Activated naive CD8-positive, alpha-beta T cell (primary cell): ENCODE results near the gene IFNL3.

ENCODE experiments used
- H3K27ac Mint-ChIP-seq: one replicate; pipeline ENCODE4 v1.8.0; 2021; ENCODE audit warnings: mixed read lengths
- H3K27me3 Mint-ChIP-seq: one replicate; pipeline ENCODE4 v1.8.0; 2021; ENCODE audit warnings: mixed read lengths
- H3K36me3 Mint-ChIP-seq: one replicate; pipeline ENCODE4 v1.8.0; 2021; ENCODE audit warnings: mixed read lengths
- H3K4me1 Mint-ChIP-seq: one replicate; pipeline ENCODE4 v1.8.0; 2021; ENCODE audit warnings: low read depth, mixed read lengths
- H3K4me3 Mint-ChIP-seq: one replicate; pipeline ENCODE4 v1.8.0; 2021; ENCODE audit warnings: mild to moderate bottlenecking, mixed read lengths
- H3K9me3 Mint-ChIP-seq: one replicate; pipeline ENCODE4 v1.8.0; 2021; ENCODE audit warnings: low read depth, mixed read lengths

Gene IFNL3

DNA sequence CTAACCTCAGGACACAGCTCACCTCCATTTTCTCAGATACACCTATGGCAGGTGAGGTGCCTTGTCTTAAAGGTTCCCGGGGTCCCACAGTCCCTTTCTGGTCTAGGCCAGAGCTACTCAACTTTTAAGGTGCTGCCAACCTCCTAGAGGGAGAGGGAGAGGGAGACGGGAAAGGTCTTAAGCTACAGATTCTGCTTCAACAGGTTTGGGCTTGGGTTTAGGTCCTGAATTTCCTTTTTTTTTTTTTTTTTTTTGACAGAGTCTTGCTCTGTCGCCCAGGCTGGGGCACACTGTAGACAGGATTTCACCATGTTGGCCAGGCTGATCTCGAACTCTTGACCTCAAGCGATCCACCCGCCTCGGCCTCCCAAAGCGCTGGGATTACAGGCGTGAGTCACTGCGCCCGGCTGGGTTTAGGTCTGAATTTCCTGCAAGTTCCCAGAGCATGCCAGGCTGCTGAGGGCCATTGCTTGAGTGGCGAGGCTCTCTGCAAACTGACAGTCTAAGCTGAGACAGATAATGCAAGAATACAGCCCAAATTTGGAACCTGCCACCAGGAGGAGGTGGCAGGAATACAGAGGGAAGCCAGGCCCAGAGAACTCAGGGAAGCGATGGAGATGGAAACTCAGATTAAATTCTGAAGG, 33.0 kb downstream of the IFNL3 start:
- Mint-ChIP-seq H3K27me3 (peaks cover under 1% of the 10 kb centered on the region), H3K27ac (no peak overlapping the region), H3K36me3 (no peaks in the 10 kb centered on the region)

DNA sequence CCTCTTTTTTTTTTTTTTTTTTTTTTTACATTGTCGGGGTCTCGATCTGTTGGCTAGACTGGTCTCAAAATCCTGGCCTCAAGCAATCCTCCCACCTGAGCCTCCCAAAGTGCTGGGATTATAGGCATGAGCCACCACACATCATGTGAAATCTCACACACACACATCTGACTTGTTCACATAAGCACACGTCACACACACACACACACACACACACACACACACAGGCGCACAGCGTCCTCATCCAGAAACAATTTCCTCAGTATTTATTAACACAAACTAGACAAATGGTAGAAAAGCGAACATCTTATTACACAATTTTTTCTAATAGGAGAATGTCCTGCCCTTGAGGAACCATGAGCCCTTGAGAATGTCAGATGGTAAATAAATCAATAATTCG, 35.6 kb downstream of the IFNL3 start:
- no peak overlapping the region for H3K4me3 Mint-ChIP-seq
- peaks cover 5% of the 10 kb centered on the region for H3K27me3 Mint-ChIP-seq
- H3K9me3 Mint-ChIP-seq = no peaks in the 10 kb centered on the region
- H3K36me3 Mint-ChIP-seq = no peaks in the 10 kb centered on the region
- H3K27ac Mint-ChIP-seq = no peak overlapping the region
- H3K4me1 Mint-ChIP-seq = no peaks in the 10 kb centered on the region

More for the DNA sequence above, 33.0 kb downstream of the IFNL3 start:
- H3K4me1 Mint-ChIP-seq = no peaks in the 10 kb centered on the region
- H3K4me3 Mint-ChIP-seq = no peak overlapping the region
- no peaks in the 10 kb centered on the region for H3K9me3 Mint-ChIP-seq

DNA sequence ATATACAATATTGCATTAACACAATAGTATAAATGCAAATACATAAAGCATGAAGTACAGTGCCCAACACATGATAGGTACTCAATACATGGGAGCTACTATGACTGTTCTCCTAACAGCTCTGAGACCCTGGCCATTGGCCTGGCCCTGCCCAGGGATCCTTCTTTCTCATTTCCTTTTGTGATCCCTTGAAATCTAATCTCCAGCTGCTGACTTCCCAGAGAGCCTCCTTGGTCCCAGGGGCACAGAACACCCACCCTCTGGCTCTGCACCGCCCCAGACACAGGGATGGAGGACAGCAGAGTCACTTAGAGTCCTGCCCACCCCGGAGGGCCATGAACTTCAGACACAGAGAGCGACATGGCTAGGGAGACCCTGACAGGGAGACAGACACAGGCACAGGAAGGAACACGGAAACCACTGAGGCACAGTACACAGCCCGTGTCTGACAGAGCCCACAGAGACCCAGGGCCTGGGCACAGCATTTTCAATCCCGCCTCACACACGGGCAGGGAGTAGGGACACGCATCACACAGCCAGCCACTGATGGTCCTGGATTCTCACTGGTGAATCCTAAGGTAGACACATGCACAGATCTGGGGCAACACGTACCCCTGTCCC, 36.5 kb downstream of the IFNL3 start:
- Mint-ChIP-seq H3K9me3 (no peaks in the 10 kb centered on the region), H3K27me3 (peaks cover 5% of the 10 kb centered on the region), H3K27ac (no peak overlapping the region), H3K4me3 (no peak overlapping the region), H3K36me3 (no peaks in the 10 kb centered on the region), H3K4me1 (peaks cover under 1% of the 10 kb centered on the region)

DNA sequence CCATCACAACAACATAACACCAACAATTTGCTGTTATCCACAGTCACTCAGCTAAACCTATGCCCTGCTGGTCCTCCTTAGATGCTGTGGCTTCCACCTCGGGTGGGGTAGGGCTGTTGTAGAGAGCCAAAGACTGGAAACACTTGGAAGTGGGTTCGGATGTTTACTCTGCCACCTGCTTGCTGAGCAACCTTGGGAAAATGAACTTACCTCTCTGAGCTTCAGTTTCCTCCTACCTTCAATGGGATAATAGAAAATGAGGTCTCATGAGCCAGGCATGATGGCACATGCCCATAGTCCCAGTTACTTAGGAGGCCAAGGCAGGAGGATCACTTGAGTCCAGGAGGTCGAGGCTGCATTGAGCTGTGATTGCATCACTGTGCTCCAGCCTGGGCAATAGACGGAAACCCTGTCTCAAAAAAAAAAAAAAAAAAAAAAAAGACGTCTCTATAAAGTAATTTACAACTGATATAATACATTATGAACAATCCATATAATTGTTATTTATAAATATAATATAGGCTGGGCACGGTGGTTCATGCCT, 37.4 kb downstream of the IFNL3 start:
- no peaks in the 10 kb centered on the region for H3K36me3 Mint-ChIP-seq
- H3K27me3 Mint-ChIP-seq = peaks cover 10% of the 10 kb centered on the region
- H3K9me3 Mint-ChIP-seq = no peaks in the 10 kb centered on the region
- peaks cover 2% of the 10 kb centered on the region for H3K4me1 Mint-ChIP-seq
- H3K4me3 Mint-ChIP-seq = no peak overlapping the region
- H3K27ac Mint-ChIP-seq = no peak overlapping the region

DNA sequence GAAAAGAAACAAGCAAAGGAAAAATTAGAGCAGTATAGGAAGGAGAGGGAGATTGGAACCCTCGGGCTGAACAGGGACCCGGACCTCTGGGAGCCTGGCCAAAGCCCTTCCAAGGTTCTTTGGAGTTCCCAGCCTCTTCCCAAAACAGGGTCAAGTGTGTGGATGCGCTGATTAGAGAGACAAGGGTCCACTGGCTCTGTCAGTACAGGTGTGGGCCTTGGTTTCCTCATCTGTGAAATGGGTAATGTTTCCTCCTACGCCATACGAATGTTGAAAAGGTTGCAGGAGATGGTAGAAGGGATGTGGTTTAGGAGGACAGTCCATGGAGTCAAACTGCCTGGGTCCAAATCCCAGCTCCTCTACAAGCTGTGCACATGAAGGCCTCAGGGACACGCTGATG, 38.7 kb downstream of the IFNL3 start:
- Mint-ChIP-seq H3K27ac (no peak overlapping the region), H3K27me3 (peaks cover 16% of the 10 kb centered on the region)

DNA sequence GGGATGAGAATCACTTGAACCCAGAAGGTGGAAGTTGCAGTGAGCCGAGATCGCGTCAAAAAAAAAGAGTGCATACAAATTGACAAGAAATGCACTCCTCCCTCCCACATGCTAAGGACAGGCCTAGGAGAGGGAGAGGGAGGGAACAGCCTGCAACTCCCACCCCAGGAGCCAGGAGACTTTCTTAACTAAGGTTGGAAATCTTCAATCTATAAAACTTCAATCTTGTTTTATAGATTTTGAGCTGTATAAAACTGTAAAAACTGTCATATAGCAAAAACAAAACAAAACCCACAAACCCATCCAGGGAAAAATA, 39.4 kb downstream of the IFNL3 start:
- Mint-ChIP-seq H3K27ac (no peak overlapping the region), H3K36me3 (no peaks in the 10 kb centered on the region), H3K27me3 (peaks cover 23% of the 10 kb centered on the region), H3K4me1 (peaks cover 2% of the 10 kb centered on the region), H3K4me3 (no peak overlapping the region), H3K9me3 (no peaks in the 10 kb centered on the region)

More for the DNA sequence above, 38.7 kb downstream of the IFNL3 start:
- Mint-ChIP-seq H3K9me3 (no peaks in the 10 kb centered on the region), H3K4me1 (peaks cover 2% of the 10 kb centered on the region), H3K4me3 (no peak overlapping the region), H3K36me3 (no peaks in the 10 kb centered on the region)

DNA sequence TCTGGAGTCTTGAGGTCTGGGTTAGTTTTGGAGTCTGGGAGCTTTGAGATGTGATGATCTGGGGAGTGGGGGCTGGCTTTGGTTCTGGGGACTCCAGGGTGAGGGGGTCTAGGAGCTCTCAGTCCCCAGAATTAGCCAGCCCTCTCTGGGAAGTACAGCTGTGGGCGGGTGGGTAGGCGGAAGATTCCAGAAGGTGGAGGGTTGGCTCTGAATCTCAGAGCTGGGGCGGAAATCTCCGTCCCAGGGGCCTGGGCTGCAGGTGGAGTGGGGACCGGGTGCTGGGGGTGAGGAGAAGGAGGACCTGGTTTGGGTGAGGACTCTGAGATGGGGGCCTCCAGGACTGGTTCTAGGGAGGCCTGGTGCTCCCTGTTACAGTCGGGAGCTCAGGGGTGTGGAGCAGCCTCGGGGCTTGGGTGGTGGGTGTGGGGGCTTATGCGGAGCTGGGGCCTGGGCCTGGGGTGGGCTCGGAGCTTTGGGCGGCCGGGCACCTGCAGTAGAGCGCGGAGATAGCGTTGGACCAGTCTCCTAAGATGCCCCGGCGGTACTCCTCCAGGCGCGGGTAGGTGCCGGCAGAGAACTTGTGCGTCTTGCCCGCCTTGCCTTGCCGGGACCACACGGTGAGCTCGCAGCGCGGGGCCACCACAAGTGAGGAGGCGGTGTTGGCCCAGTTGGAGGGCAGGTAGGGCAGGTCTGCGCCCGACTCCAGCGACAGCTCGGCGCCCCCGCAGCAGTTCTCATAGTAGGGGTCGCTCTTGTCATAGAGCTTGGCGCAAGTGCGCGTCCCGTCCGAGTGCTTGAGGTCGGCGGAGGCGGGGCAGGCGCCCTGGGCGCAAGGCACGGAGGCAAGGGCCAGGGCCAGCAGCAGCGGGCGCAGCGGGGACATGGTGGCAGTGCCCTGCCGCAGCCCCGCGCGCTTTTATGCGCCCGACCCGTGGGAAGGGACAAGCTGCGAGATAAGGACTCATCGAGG, 41.1 kb downstream of the IFNL3 start, which contains the start of gene SYCN:
TSS of gene SYCN (minus strand) at position 892 of the 970 bp plus-strand sequence. CDS start at position 883, 9 bp downstream.
- no peaks in the 10 kb centered on the region for H3K9me3 Mint-ChIP-seq
- H3K27ac Mint-ChIP-seq = no peak within 1 kb of the TSS
- no peaks in the 10 kb centered on the region for H3K36me3 Mint-ChIP-seq
- H3K27me3 Mint-ChIP-seq = peaks cover 25% of the 10 kb centered on the region
- H3K4me1 Mint-ChIP-seq = peaks cover 2% of the 10 kb centered on the region
- H3K4me3 Mint-ChIP-seq = no peak within 1 kb of the TSS

DNA sequence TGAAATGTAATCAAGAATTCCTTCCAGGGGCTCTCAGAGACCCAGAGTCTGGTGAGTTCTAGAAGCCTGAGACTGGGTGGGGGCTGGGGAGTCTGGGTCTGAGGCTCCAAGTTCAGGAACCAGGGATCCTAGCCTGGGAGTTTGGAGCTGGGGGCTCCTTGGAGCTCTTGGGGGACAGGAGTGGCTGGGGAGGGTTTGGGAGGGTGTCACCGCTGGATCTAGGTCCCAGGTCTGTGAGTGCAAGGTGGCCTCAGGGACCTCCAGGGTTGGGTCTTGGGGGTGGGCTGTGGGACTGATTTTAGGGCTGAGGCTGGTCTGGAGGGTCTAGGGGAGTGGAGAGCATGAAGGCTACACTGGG, 41.8 kb downstream of the IFNL3 start:
- Mint-ChIP-seq H3K4me1 (peaks cover 2% of the 10 kb centered on the region), H3K4me3 (no peak overlapping the region), H3K27me3 (peaks cover 29% of the 10 kb centered on the region), H3K36me3 (no peaks in the 10 kb centered on the region), H3K9me3 (no peaks in the 10 kb centered on the region), H3K27ac (no peak overlapping the region)

DNA sequence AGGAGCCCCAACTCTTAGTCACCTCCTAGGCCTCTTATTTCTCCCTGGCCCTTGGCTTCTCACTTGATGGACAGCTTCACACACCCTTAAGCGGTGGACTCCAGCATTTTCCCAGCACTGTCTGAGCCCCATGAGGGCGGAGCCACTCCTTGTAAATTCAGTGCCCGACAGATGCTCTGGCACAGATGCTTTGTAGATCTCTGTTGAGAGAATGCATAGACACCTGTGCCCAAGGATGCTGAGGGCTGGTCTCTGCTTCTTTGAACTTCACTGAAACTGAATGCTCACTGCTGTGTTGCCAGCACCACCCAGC, 44.0 kb downstream of the IFNL3 start:
- H3K4me1 Mint-ChIP-seq = peaks cover 15% of the 10 kb centered on the region
- H3K27ac Mint-ChIP-seq = no peak overlapping the region
- peaks cover 37% of the 10 kb centered on the region for H3K27me3 Mint-ChIP-seq
- H3K36me3 Mint-ChIP-seq = no peaks in the 10 kb centered on the region
- H3K9me3 Mint-ChIP-seq = no peaks in the 10 kb centered on the region
- H3K4me3 Mint-ChIP-seq = no peak overlapping the region

DNA sequence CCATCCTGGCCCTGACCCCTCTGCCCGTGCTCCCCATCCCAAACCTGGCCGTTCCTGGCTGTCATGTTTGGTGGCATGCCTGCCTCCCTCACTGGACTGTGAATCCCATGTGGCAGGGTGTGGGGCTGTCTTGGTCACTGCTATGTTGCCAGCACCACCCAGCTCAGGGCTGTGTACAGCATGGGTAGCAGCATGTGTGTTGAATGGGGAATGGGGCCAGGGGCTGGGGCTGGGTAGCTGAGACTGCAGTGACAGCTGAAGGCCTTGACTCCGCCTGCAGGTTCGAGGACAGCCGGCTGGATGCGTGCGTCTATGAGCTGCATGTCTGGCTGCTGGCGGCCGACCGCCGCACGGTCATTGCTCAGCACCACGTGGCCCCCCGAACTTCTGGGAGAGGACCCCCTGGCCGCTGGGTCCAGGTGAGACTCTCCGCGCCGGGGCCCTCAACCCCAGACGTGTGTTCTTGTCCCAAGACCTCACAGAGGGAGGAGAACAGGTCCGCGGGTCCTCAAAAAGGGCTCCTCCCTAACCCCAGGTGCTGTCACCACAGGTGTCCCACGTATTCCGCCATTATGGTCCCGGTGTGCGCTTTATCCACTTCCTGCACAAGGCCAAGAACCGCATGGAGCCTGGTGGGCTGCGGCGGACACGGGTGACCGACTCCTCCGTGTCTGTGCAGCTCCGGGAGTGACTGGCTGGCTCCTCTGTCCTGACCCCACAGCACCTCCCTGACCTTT, 44.6 kb downstream of the IFNL3 start:
- Mint-ChIP-seq H3K9me3 (no peaks in the 10 kb centered on the region), H3K27me3 (peaks cover 38% of the 10 kb centered on the region), H3K4me3 (no peak overlapping the region), H3K4me1 (peaks cover 20% of the 10 kb centered on the region), H3K27ac (no peak overlapping the region), H3K36me3 (no peaks in the 10 kb centered on the region)

DNA sequence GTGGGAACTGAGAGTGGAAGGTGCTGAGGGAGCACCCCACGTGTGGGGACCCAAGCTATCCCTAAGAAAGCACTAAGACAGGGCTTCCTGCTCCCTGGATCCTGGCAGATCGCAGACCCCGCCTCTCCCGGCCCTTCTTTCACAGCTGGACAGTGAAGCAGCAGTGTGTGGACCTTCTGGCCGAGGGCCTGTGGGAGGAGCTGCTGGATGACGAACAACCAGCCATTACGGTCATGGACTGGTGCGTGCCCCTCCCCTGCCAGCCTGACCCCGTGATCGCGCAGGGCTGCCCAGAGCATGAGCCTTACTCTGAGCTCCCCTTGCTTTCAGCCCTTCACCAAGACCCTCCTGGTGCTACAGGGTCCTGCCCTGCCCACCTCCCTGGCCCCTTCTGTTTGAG, 45.8 kb downstream of the IFNL3 start:
- Mint-ChIP-seq H3K27ac (no peak overlapping the region), H3K27me3 (peaks cover 39% of the 10 kb centered on the region), H3K9me3 (no peaks in the 10 kb centered on the region), H3K4me1 (peaks cover 25% of the 10 kb centered on the region), H3K36me3 (no peaks in the 10 kb centered on the region), H3K4me3 (no peak overlapping the region)

DNA sequence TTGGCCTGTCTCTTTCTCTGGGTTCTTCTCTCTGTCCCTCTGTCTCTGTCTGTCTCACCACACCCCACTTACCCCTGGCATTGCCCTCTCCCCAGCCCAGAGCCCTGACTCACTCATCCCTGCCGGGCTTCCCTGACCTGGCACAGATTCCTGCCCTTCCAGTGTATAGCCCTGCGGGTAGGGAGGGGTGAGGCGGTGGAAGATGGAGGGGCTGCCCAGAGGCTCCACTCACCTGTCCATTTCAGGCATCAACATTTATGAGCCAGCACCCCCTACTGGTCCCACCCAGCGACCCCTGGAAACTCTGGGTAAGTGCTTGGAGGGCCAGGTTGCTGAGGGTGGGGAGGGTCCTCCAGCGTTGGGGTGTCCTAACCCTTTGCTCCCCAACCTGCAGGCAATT, 47.0 kb downstream of the IFNL3 start:
- H3K27ac Mint-ChIP-seq = no peak overlapping the region
- peaks cover 42% of the 10 kb centered on the region for H3K27me3 Mint-ChIP-seq
- peaks cover 22% of the 10 kb centered on the region for H3K4me1 Mint-ChIP-seq
- H3K4me3 Mint-ChIP-seq = peak overlapping the region; percentile 81
- H3K9me3 Mint-ChIP-seq = no peaks in the 10 kb centered on the region
- no peaks in the 10 kb centered on the region for H3K36me3 Mint-ChIP-seq

DNA sequence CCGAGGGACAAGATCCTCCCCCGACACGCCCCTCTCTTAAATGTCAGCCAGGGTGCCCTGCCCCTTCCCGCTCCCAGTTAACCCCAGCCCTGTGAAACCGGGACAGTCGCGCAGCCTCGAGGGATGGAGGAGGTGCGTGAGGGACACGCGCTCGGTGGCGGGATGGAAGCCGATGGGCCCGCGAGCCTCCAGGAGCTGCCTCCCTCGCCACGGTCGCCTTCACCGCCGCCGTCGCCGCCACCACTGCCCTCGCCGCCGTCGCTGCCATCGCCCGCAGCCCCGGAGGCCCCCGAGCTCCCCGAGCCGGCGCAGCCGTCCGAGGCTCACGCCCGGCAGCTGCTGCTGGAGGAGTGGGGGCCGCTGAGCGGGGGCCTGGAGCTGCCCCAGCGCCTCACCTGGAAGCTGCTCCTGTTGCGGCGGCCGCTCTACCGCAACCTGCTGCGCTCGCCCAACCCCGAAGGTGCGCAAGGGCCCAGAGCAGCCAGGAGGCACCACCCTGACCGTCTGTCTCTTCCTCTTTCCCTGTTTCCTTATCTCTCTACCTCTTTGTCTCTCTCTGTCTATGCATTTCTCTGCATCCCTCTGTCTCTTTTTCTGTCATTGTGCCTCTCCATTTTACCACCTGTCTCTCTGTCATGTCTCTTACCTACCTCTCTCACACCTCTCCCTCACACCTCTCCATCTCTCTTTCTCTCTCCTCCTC, 47.8 kb downstream of the IFNL3 start, which contains the start of gene NCCRP1:
TSS of gene NCCRP1 (plus strand) at position 105 of the 703 bp plus-strand sequence. CDS start at position 124, 19 bp downstream.
- no peaks in the 10 kb centered on the region for H3K36me3 Mint-ChIP-seq
- H3K27me3 Mint-ChIP-seq = peaks cover 39% of the 10 kb centered on the region
- H3K4me3 Mint-ChIP-seq = peak within 1 kb of the TSS; percentile 81
- H3K9me3 Mint-ChIP-seq = no peaks in the 10 kb centered on the region
- H3K4me1 Mint-ChIP-seq = peaks cover 22% of the 10 kb centered on the region
- no peak within 1 kb of the TSS for H3K27ac Mint-ChIP-seq

DNA sequence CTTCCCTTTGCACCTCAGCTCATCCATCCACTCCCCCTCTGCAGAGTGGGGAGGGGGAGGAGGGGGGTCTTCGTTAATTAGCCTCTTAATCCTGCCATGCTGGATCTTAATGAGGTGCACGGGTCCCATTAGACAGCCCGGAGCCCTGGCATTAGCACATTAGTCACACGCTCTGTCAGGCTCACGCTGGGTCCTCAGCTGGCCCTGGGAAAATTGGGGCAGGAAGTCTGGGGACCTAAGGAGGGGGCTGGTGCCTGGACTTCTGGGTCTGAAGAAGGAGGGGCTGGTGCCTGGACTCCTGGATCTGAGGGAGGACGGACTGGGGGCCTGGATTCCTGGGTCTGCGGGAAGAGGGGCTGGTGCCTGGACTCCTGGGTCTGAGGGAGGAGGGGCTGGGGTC, 48.5 kb downstream of the IFNL3 start:
- Mint-ChIP-seq H3K9me3 (no peaks in the 10 kb centered on the region), H3K4me1 (peaks cover 22% of the 10 kb centered on the region), H3K27me3 (peaks cover 36% of the 10 kb centered on the region), H3K27ac (no peak overlapping the region), H3K36me3 (no peaks in the 10 kb centered on the region), H3K4me3 (peak overlapping the region; percentile 40)
